ENCODE measurements around the gene HMHB1.
A peak's percentile ranks its signal among the peaks of the same experiment; 100 is the strongest.

The HMHB1 gene

GRCh38 chr5:143781993-143782520 is 29.9 kb upstream of the HMHB1 start:
- Histone ChIP-seq H3K36me3 (ENCODE audit: control insufficient read depth, insufficient read depth, low read length) (no peaks in the 10 kb centered on the region), H3K9ac (ENCODE audit: low read length) (no peak overlapping the region), H3K27ac (ENCODE audit: low read depth, low read length) (no peak overlapping the region), H3K4me1 (ENCODE audit: control insufficient read depth, insufficient read depth, low read length) (peaks cover 17% of the 10 kb centered on the region), H3K4me3 (ENCODE audit: low read depth, low read length) (no peak overlapping the region), H3K27me3 (ENCODE audit: control insufficient read depth, insufficient read depth, low read length) (no peaks in the 10 kb centered on the region), H3K9me3 (ENCODE audit: control insufficient read depth, insufficient read depth, low read depth, low read length) (no peaks in the 10 kb centered on the region)

- no peaks in the 10 kb centered on the region for H3K9me3 ChIP-seq (ENCODE audit: control insufficient read depth, insufficient read depth, low read depth, low read length)
- H3K27ac ChIP-seq (ENCODE audit: low read depth, low read length) = peak overlapping the region; percentile 36; the same call in 1 of the 2 replicates
- H3K9ac ChIP-seq (ENCODE audit: low read length) = no peak overlapping the region
- H3K4me1 ChIP-seq (ENCODE audit: control insufficient read depth, insufficient read depth, low read length) = peaks cover 17% of the 10 kb centered on the region
- H3K27me3 ChIP-seq (ENCODE audit: control insufficient read depth, insufficient read depth, low read length) = no peaks in the 10 kb centered on the region
- no peak overlapping the region for H3K4me3 ChIP-seq (ENCODE audit: low read depth, low read length)
- no peaks in the 10 kb centered on the region for H3K36me3 ChIP-seq (ENCODE audit: control insufficient read depth, insufficient read depth, low read length)
These were observed 29.2 kb upstream of the HMHB1 start for GRCh38 chr5:143782588-143783386.

DNA sequence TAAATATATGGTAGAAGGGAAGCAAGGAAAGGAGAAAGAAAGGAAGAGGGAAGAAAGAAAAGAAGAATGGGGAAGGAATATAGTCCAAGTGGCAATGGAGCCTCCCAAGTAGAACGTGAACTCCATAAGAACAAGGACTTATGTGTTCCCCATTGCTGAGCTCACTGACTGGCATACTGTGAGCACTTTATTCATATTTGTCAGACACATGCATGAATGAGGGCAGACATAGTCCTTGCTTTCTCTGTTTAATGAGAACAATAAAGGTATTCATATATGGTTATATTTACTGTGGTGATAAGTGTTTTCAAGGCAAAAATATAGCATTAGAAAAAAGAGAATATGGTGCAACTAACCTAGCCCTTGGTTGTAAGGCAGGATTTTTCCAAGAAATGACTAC is 23.6 kb upstream of the HMHB1 start:
- Histone ChIP-seq H3K4me3 (ENCODE audit: low read depth, low read length) (no peak overlapping the region), H3K4me1 (ENCODE audit: control insufficient read depth, insufficient read depth, low read length) (peaks cover 4% of the 10 kb centered on the region; the same call in 1 of the 2 replicates), H3K27ac (ENCODE audit: low read depth, low read length) (no peak overlapping the region), H3K36me3 (ENCODE audit: control insufficient read depth, insufficient read depth, low read length) (no peaks in the 10 kb centered on the region), H3K9me3 (ENCODE audit: control insufficient read depth, insufficient read depth, low read depth, low read length) (no peaks in the 10 kb centered on the region), H3K27me3 (ENCODE audit: control insufficient read depth, insufficient read depth, low read length) (no peaks in the 10 kb centered on the region), H3K9ac (ENCODE audit: low read length) (no peak overlapping the region)

- no peak overlapping the region for H3K4me3 ChIP-seq (ENCODE audit: low read depth, low read length)
- H3K36me3 ChIP-seq (ENCODE audit: control insufficient read depth, insufficient read depth, low read length) = no peaks in the 10 kb centered on the region
- peaks cover 4% of the 10 kb centered on the region; the same call in 1 of the 2 replicates for H3K4me1 ChIP-seq (ENCODE audit: control insufficient read depth, insufficient read depth, low read length)
- H3K27ac ChIP-seq (ENCODE audit: low read depth, low read length) = no peak overlapping the region
- H3K9me3 ChIP-seq (ENCODE audit: control insufficient read depth, insufficient read depth, low read depth, low read length) = no peaks in the 10 kb centered on the region
- H3K9ac ChIP-seq (ENCODE audit: low read length) = no peak overlapping the region
- no peaks in the 10 kb centered on the region for H3K27me3 ChIP-seq (ENCODE audit: control insufficient read depth, insufficient read depth, low read length)
These were observed 21.4 kb upstream of the HMHB1 start for GRCh38 chr5:143790457-143791112.

DNA sequence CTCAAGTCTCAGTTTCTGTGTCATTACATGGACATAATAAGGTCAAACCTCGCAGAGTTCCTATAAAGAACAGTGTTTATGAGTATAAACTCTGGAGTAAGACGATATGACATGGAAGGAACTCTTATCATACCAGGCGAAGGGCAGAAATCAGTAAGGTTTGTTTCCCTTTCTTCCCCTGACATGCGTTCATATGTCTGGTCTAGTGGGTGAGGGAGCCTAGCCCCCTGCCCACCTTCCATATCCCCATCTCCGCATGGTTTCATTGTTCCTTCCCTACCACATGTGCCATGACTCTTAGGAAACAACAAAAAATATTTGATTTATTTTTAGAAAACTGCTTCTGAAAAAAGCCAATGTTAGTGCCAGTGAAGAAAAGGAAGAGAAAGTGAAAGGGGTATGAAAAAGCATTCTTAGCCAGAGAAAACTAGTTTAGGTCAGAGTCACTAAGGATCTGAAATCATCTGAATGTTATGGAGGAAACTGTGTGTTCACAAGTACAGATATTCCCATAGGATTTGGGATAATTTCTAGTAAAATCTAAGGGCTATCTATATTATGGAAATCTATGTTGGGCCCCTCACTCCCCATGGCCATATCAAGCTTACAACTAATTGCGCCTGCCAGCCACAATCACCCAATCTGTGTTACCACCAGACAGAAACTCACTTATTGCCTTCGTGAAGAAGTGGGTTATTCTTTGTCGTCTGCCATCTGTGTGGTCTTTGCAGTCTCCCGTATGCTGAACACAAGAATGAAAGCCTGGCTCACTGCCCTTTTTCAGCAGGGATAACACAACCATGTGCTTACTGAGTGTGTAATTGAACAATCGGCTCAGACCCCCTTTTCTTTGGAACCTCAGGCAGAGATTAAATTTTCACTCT is 19.9 kb upstream of the HMHB1 start:
- H3K36me3 ChIP-seq (ENCODE audit: control insufficient read depth, insufficient read depth, low read length) = no peaks in the 10 kb centered on the region
- H3K27me3 ChIP-seq (ENCODE audit: control insufficient read depth, insufficient read depth, low read length) = no peaks in the 10 kb centered on the region
- no peak overlapping the region for H3K4me3 ChIP-seq (ENCODE audit: low read depth, low read length)
- peaks cover 4% of the 10 kb centered on the region; the same call in 1 of the 2 replicates for H3K4me1 ChIP-seq (ENCODE audit: control insufficient read depth, insufficient read depth, low read length)
- H3K9ac ChIP-seq (ENCODE audit: low read length) = no peak overlapping the region
- no peaks in the 10 kb centered on the region for H3K9me3 ChIP-seq (ENCODE audit: control insufficient read depth, insufficient read depth, low read depth, low read length)
- no peak overlapping the region for H3K27ac ChIP-seq (ENCODE audit: low read depth, low read length)

- Histone ChIP-seq H3K4me1 (ENCODE audit: control insufficient read depth, insufficient read depth, low read length) (peaks cover 4% of the 10 kb centered on the region; the same call in 1 of the 2 replicates), H3K27me3 (ENCODE audit: control insufficient read depth, insufficient read depth, low read length) (no peaks in the 10 kb centered on the region), H3K9me3 (ENCODE audit: control insufficient read depth, insufficient read depth, low read depth, low read length) (no peaks in the 10 kb centered on the region), H3K4me3 (ENCODE audit: low read depth, low read length) (no peak overlapping the region), H3K36me3 (ENCODE audit: control insufficient read depth, insufficient read depth, low read length) (no peaks in the 10 kb centered on the region), H3K9ac (ENCODE audit: low read length) (no peak overlapping the region), H3K27ac (ENCODE audit: low read depth, low read length) (no peak overlapping the region)
These were observed 18.7 kb upstream of the HMHB1 start for GRCh38 chr5:143793249-143793648.

DNA sequence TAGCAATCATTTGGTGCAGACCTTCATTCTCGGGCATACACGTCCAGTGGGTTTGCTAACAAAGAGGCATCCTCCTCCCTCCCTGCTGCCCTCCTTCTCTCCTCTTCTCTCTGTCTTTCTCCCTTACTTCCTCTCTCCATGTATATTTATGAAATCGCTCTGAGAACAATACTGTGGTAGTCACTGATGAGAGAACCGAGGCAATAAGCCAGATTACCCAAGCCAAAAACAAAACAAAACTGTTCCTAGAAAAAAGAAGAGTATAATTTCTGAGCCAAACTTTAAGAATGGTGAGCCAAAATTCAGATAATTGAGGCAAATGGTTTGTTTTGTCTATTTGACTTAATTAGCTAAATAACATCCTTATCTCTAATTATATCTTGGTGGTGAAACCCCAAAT is 15.8 kb upstream of the HMHB1 start:
- H3K36me3 ChIP-seq (ENCODE audit: control insufficient read depth, insufficient read depth, low read length) = no peaks in the 10 kb centered on the region
- H3K9ac ChIP-seq (ENCODE audit: low read length) = no peak overlapping the region
- H3K27me3 ChIP-seq (ENCODE audit: control insufficient read depth, insufficient read depth, low read length) = no peaks in the 10 kb centered on the region
- H3K27ac ChIP-seq (ENCODE audit: low read depth, low read length) = no peak overlapping the region
- H3K4me1 ChIP-seq (ENCODE audit: control insufficient read depth, insufficient read depth, low read length) = peaks cover 4% of the 10 kb centered on the region; the same call in 1 of the 2 replicates
- no peaks in the 10 kb centered on the region for H3K9me3 ChIP-seq (ENCODE audit: control insufficient read depth, insufficient read depth, low read depth, low read length)
- no peak overlapping the region for H3K4me3 ChIP-seq (ENCODE audit: low read depth, low read length)

DNA sequence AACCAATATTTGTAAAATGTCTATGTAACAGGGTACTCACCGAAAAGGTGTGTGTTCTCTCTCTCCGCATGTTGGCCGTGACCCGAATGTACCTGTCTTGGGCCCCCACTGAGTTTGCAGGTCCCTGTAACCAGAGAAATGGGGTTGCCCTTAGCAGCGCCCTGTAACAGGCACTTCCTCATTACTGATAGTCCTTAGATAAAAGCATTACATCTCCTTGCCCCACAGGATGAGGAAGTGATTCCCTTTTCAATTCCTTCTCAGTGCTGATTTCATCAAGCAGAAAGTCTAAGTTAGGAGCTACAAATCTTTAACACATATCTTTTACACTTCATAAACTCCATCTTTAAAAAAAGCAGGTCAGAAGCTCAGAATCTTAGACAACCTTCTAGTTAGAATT is 15.2 kb upstream of the HMHB1 start:
- Histone ChIP-seq H3K36me3 (ENCODE audit: control insufficient read depth, insufficient read depth, low read length) (no peaks in the 10 kb centered on the region), H3K27me3 (ENCODE audit: control insufficient read depth, insufficient read depth, low read length) (no peaks in the 10 kb centered on the region), H3K9me3 (ENCODE audit: control insufficient read depth, insufficient read depth, low read depth, low read length) (no peaks in the 10 kb centered on the region), H3K9ac (ENCODE audit: low read length) (no peak overlapping the region), H3K4me1 (ENCODE audit: control insufficient read depth, insufficient read depth, low read length) (peaks cover 4% of the 10 kb centered on the region; the same call in 1 of the 2 replicates), H3K4me3 (ENCODE audit: low read depth, low read length) (no peak overlapping the region), H3K27ac (ENCODE audit: low read depth, low read length) (no peak overlapping the region)

DNA sequence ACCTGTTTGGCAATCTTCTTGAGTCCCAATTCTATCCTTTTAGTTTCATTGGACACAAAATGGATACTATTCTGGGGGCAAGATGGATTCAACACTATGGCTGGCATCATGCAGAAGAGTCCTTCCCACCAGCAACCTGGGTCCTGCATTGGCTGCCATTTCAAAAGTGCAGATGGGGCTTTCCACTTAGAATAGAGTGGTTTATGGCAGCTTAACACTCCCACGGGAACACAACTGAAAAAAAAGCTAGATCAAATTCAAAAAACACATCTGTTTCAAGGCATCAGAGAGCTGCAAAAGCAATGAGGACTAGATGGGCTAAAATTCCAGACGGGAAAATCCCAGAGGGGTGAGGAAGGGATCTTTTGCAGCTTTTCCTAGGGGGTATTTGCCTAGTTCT is 11.2 kb upstream of the HMHB1 start:
- no peak overlapping the region for H3K4me3 ChIP-seq (ENCODE audit: low read depth, low read length)
- H3K27ac ChIP-seq (ENCODE audit: low read depth, low read length) = no peak overlapping the region
- no peaks in the 10 kb centered on the region for H3K4me1 ChIP-seq (ENCODE audit: control insufficient read depth, insufficient read depth, low read length)
- H3K27me3 ChIP-seq (ENCODE audit: control insufficient read depth, insufficient read depth, low read length) = no peaks in the 10 kb centered on the region
- no peaks in the 10 kb centered on the region for H3K36me3 ChIP-seq (ENCODE audit: control insufficient read depth, insufficient read depth, low read length)
- H3K9ac ChIP-seq (ENCODE audit: low read length) = no peak overlapping the region
- no peaks in the 10 kb centered on the region for H3K9me3 ChIP-seq (ENCODE audit: control insufficient read depth, insufficient read depth, low read depth, low read length)

- Histone ChIP-seq H3K9ac (ENCODE audit: low read length) (no peak overlapping the region), H3K4me1 (ENCODE audit: control insufficient read depth, insufficient read depth, low read length) (no peaks in the 10 kb centered on the region), H3K27me3 (ENCODE audit: control insufficient read depth, insufficient read depth, low read length) (no peaks in the 10 kb centered on the region), H3K4me3 (ENCODE audit: low read depth, low read length) (no peak overlapping the region), H3K36me3 (ENCODE audit: control insufficient read depth, insufficient read depth, low read length) (no peaks in the 10 kb centered on the region), H3K27ac (ENCODE audit: low read depth, low read length) (no peak overlapping the region), H3K9me3 (ENCODE audit: control insufficient read depth, insufficient read depth, low read depth, low read length) (no peaks in the 10 kb centered on the region)
These were observed 10.6 kb upstream of the HMHB1 start for GRCh38 chr5:143801252-143801939.

Measured in HUES6 (cell line).